ENCODE data around the gene SLC25A33.

Gene SLC25A33

GRCh38 chr1:9628541-9629444 lies 89.5 kb downstream of the SLC25A33 start:
- DNase-seq, result peak; percentile 82

GRCh38 chr1:9629445-9630201 lies 90.4 kb downstream of the SLC25A33 start:
- DNase-seq, result peak; percentile 84

GRCh38 chr1:9630331-9631111 lies 91.3 kb downstream of the SLC25A33 start:
- peak; percentile 56 for DNase-seq

GRCh38 chr1:9631613-9632012 lies 92.3 kb downstream of the SLC25A33 start:
- no peak for DNase-seq

- no peak for DNase-seq
Measured at GRCh38 chr1:9633493-9633892, 94.2 kb downstream of the SLC25A33 start.

GRCh38 chr1:9634582-9634981 lies 95.3 kb downstream of the SLC25A33 start:
- no peak for DNase-seq

Measured in CD4-positive, alpha-beta T cell treated with Interleukin-17A for 4 hours (primary cell).